ENCODE measurements around the gene MAP2K1.

MAP2K1 gene

GRCh38 chr15:66405615-66406014 is 18.9 kb downstream of the MAP2K1 start:
- TF ChIP-seq CTCF (IDR thresholded peaks at IDR 0.05; ENCODE audit: low read depth, low read length, poor library complexity, severe bottlenecking) (no peak), EZH2phosphoT487 (IDR thresholded peaks at IDR 0.05; ENCODE audit: borderline replicate concordance, low read length) (no peak)
- Histone ChIP-seq H3K4me3 (ENCODE audit: low read length) (no peak overlapping the region), H3K79me2 (ENCODE audit: control insufficient read depth, low read length) (peaks cover 100% of the 10 kb centered on the region), H3K9me3 (ENCODE audit: control insufficient read depth, insufficient read depth, low read length) (no peaks in the 10 kb centered on the region), H3K27me3 (ENCODE audit: control insufficient read depth, low read length) (no peaks in the 10 kb centered on the region), H3K4me1 (ENCODE audit: control insufficient read depth, low read length) (peaks cover 92% of the 10 kb centered on the region), H3K9me2 (replicated peaks; ENCODE audit: control insufficient read depth, low read length) (no peaks in the 10 kb centered on the region), H3K27ac (ENCODE audit: low read depth, low read length) (no peak overlapping the region), H3K4me2 (ENCODE audit: low read length) (no peak overlapping the region), H4K20me1 (ENCODE audit: control insufficient read depth, insufficient read depth, low read depth, low read length) (peaks cover 45% of the 10 kb centered on the region), H3K36me3 (ENCODE audit: control insufficient read depth, low read length) (peaks cover 23% of the 10 kb centered on the region), H3F3A (ENCODE audit: control insufficient read depth, insufficient read depth) (peaks cover 15% of the 10 kb centered on the region)

GRCh38 chr15:66408254-66408653 is 21.5 kb downstream of the MAP2K1 start:
- H3K4me1 ChIP-seq (ENCODE audit: control insufficient read depth, low read length) = peaks cover 74% of the 10 kb centered on the region
- H3K27ac ChIP-seq (ENCODE audit: low read depth, low read length) = no peak overlapping the region
- peaks cover 44% of the 10 kb centered on the region for H4K20me1 ChIP-seq (ENCODE audit: control insufficient read depth, insufficient read depth, low read depth, low read length)

GRCh38 chr15:66408675-66409282 is 22.1 kb downstream of the MAP2K1 start:
- peaks cover 69% of the 10 kb centered on the region for H3K4me1 ChIP-seq (ENCODE audit: control insufficient read depth, low read length)
- H3K36me3 ChIP-seq (ENCODE audit: control insufficient read depth, low read length) = peaks cover 37% of the 10 kb centered on the region
- no peaks in the 10 kb centered on the region for H3K9me2 ChIP-seq (replicated peaks; ENCODE audit: control insufficient read depth, low read length)
- peaks cover 44% of the 10 kb centered on the region for H4K20me1 ChIP-seq (ENCODE audit: control insufficient read depth, insufficient read depth, low read depth, low read length)
- 0 out of 2 replicates have a peak overlapping the region, but pooled peaks have one; percentile 23 for H3K4me2 ChIP-seq (ENCODE audit: low read length)
- H3K9me3 ChIP-seq (ENCODE audit: control insufficient read depth, insufficient read depth, low read length) = no peaks in the 10 kb centered on the region
- no peak overlapping the region for H3K27ac ChIP-seq (ENCODE audit: low read depth, low read length)
- peaks cover 3% of the 10 kb centered on the region; the same call in 1 of the 2 replicates for H3F3A ChIP-seq (ENCODE audit: control insufficient read depth, insufficient read depth)
- no peak for TF ChIP-seq CTCF (IDR thresholded peaks at IDR 0.05; ENCODE audit: low read depth, low read length, poor library complexity, severe bottlenecking)
- no peak for TF ChIP-seq EZH2phosphoT487 (IDR thresholded peaks at IDR 0.05; ENCODE audit: borderline replicate concordance, low read length)
- H3K27me3 ChIP-seq (ENCODE audit: control insufficient read depth, low read length) = no peaks in the 10 kb centered on the region
- H3K4me3 ChIP-seq (ENCODE audit: low read length) = no peak overlapping the region
- peaks cover 99% of the 10 kb centered on the region for H3K79me2 ChIP-seq (ENCODE audit: control insufficient read depth, low read length)

More at GRCh38 chr15:66408254-66408653, 21.5 kb downstream of the MAP2K1 start:
- no peak for TF ChIP-seq EZH2phosphoT487 (IDR thresholded peaks at IDR 0.05; ENCODE audit: borderline replicate concordance, low read length)
- no peak for TF ChIP-seq CTCF (IDR thresholded peaks at IDR 0.05; ENCODE audit: low read depth, low read length, poor library complexity, severe bottlenecking)
- H3K79me2 ChIP-seq (ENCODE audit: control insufficient read depth, low read length) = peaks cover 99% of the 10 kb centered on the region
- H3K27me3 ChIP-seq (ENCODE audit: control insufficient read depth, low read length) = no peaks in the 10 kb centered on the region
- H3K4me2 ChIP-seq (ENCODE audit: low read length) = no peak overlapping the region
- peaks cover 3% of the 10 kb centered on the region; the same call in 1 of the 2 replicates for H3F3A ChIP-seq (ENCODE audit: control insufficient read depth, insufficient read depth)
- no peaks in the 10 kb centered on the region for H3K9me2 ChIP-seq (replicated peaks; ENCODE audit: control insufficient read depth, low read length)
- H3K9me3 ChIP-seq (ENCODE audit: control insufficient read depth, insufficient read depth, low read length) = no peaks in the 10 kb centered on the region
- H3K4me3 ChIP-seq (ENCODE audit: low read length) = no peak overlapping the region
- H3K36me3 ChIP-seq (ENCODE audit: control insufficient read depth, low read length) = peaks cover 32% of the 10 kb centered on the region
